Glomerular visceral epithelial cell (primary cell): Measurements from ENCODE around the gene SLC25A10.
"Not testable (repeated sequence)": the region's sequence is repeated elsewhere in the genome, so short reads cannot be mapped to it uniquely, and the experiment has no call there.

Source experiments
- DNase-seq: peaks from one replicate; pipeline ENCODE4 v3.0.0-alpha.2; 2016; ENCODE audit errors: extremely low spot score

SLC25A10 gene

DNA sequence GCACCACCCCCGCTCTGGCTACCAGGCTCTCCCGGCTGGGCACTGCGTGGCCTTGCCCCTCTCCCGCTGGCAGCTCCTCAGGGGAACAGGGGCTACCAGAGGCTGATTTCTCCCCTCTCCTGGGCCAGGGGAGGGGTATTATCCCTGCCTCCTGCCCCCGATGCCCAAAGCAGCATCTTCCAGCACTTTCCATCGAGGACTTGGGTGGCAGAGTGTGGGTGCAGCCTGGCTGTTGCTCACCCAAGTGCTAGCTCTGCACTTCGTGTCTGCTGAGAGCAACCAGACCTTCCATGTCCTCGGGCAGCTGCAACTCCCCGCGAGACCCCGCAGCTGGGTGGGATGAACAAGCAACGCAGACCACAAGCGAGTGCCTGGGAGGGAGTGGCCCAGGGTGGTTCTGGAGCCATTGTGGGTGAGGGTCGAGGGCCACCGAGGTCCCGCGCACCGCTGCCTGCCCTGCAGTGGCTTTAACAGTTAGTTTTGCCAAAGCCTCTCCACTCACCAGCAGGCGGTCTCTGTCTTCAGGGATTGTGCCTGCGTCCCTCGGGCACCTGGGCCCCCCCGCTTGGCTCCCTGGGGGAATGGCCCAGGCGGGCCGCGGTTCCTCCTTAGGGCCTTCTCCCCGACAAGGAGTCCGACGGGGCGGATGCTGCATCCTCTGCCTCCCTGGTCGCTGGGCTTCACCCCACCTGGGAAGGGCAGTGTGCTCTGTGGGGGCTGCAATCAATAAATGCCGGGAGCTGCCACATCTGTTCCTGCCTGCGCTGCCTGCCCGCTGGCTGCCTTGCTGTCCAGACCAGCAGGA, 8.4 kb downstream of the SLC25A10 start:
- DNase-seq = no peak

DNA sequence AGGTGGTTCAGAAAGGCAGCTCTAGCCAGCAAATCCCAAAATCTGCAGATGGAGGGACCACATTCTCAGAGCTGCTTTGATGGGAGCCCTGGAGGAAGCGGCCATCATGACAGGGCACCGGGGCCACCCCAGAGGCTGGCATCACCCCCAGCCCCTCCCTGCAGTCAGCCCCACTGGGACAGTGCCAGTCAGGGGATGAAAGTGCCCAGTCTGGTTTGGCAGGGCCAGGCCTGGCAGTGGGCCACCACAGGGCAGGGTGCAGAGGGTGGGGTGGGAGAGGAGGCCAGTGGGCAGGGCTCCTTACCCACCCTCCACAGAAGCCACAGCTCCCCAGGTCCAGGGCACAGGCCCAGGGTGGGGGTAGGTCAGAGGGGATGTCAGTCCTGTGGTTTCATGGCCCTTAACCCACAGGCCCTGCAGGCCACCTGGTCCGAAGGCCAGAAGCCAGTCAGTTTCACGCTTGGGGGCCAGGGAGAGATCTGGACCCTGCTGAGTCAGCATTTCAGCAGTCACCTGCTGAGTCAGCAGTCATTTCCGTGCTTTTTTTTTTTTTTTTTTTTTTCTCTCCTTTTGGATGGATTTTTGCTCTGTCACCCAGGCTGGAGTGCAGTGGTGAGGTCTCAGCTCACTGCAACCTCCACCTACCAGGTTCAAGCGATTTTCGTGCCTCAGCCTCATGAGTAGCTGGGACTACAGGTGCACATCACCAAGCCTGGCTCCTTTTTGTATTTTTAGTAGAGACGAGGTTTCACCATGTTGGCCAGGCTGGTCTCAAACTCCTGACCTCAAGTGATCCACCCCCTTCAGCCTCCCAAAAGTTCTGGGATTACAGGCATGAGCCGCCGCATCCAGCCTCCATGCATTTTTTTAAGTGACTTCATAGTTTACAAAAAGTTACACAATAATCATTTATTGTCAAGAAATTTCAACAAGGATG, 10.4 kb downstream of the SLC25A10 start:
- DNase-seq = peak; percentile 87

DNA sequence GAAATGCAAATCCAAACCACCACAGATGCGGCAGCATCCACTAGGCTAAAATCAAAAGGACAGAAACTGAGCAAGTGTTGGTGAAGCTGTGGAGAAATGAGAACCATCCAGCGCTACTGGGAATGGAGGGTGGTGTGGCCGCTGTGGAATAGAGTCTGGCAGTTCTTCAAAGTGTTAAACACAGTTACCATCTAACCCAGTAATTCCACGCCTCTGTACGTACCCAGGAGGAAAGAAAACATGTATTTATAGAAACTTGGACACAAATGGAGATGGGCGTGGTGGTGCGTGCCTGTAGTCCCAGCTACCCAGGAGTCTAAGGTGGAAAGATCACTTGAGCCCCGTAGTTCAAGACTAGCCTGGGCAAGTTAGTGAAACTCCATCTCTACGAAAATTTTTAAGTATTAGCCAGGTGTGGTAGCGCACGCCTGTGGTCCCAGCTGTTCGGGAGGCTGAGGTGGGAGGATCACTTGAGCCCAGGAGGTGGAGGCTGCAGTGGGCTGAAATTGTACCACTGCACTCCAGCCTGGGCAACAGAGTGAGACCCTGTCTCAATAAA, 11.6 kb downstream of the SLC25A10 start:
- DNase-seq = no peak

DNA sequence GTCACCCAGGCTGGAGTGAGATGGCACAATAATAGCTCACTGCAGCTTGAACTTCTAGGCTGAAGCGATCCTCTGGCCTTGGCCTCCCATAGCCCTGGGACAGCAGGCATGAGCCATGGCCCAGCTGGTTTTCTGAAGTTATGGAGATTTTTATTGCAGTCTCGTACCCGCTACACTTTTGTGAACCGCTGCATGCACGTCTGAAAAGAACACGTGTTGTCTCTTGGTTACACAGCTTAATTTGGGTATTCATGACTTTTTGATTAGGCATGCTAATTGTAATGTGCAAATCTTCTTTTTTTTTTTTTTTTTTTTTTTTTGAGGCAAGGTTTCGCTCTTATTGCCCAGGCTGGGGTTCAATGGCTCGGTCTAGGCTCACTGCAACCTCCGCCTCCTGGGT, 13.4 kb downstream of the SLC25A10 start:
- no peak for DNase-seq

DNA sequence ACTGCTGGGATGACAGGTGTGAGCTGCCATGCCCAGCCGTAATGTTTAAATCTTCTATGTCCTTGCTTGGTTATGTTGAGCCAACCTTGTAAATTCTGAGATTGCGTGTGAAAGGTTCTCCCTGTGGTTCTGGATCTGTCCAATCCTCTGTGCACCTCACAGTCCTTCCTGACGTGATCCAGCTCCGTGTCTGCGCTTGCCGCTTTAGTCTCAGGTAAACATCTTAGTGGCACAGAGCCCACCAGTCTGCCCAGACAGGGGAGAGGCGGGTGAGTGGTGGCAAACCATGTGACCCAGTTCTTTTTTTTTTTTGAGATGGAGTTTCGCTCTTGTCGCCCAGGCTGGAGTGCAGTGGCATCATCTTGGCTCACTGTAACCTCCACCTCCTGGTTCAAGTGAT, 13.9 kb downstream of the SLC25A10 start:
- DNase-seq = no peak

DNA sequence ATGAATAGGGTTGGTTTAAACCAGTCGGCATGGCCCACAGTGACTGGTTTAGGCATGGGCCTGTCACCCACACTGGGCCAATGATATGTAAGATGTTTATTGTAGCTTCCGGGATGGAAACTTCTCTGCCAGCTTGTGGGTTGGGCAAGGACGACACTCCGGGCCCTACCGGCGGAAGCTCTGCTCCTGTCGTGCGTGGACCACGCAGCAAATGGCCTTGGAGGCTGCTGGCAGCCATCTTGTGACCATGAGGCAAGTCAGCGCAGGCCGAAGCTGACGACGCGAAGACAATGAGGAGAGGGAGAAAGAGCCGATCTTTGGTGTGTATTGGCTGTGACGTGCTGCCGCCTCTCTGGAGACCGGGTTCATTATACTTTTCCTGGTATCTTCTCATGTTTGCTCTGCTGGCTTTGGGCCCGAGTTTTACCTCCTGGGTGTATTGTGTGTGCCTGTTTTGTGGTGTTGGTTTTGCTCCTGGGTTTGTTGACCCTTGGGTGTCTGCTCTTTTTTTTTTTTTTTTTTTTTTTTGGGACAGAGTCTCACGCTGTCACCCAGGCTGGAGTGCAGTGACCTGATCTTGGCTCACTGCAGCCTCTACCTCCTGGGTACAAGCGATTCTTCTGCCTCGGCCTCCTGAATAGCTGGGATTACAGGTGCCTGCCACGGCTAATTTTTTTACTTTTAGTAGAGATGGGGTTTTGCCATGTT, 15.4 kb downstream of the SLC25A10 start:
- DNase-seq = no peak

DNA sequence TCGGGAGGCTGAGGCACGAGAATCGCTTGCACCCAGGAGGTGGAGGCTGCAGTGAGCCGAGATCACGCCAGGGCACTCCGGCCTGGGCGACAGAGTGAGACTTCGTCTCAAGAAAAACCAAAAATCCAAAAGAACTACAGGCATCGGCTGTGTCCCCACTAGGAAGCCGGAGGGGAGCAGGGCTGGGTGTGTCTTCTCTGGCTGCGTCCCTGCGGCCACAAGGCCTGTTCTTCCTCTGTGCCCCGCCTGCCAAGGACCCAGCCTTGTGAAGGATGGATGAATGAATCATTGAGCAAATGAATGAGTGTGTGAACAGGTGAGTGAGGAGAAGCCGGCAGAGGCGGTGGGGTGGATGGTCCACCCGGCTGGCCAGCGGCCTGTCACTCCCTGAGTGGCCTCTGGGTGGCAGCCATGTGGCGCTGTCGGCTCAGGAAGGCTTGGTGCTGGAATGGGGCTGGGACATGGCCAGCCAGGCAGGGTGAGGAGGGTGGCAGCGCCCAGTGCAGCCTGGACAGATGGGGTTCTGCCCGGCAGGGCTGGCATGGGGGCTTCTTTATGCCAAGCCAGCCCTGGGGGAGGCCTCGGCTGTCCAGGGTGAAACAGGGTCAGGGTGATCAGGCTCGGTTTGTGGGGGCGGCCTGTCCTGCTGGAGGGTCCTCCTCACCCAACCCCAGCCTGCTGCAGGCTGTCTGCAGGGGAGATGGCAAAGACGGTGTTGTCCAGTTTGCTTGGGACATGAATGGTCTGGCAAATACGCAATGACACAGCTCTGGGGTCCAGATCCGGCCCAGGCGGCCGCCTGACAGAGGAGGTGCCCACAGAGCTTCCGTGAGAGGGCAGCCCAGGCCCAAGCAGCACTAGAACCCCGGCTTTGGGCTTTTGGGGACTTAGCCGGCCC, 21.7 kb downstream of the SLC25A10 start:
- DNase-seq = peak; percentile 80

DNA sequence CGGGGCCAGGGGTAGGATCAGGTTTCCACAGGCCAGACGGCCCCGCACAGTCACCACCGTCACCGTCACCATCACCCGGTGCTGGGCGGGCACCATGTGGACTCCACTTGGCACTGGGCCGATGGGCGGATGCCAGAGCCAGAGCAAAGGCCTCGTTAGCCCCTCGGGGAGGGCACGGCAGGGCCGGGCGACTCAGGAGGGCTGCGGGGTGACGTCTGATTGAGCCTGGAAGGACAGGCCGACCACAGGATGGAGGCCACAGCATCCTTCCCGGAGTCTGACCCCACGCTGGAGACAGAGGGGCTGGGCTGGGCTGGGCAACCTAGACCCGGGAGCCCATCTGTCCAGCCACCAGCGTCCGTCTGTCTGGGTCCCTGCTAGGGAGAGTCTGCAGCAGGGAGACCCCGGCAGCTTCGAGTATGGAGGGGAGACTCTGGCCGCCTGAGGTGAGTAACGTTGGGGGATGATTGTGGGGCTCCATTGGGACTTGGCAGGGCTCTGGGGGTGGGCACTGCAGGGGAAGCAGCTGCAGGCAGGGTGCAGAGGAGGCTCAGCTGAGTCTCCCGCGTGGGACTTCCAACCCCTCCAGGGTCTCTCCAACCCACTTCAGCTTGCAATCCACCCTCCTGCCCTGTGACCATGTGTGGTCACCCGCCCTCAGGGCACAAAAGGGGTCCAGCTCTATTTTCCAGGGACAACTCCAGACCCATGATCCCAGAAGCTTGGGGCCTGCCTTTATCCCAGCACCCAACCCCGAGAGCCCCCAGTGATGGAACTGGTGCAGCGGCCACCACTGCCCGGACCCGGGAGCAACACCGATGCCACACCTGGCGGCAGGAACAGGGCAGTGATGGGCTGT, 22.6 kb downstream of the SLC25A10 start:
- no peak for DNase-seq

DNA sequence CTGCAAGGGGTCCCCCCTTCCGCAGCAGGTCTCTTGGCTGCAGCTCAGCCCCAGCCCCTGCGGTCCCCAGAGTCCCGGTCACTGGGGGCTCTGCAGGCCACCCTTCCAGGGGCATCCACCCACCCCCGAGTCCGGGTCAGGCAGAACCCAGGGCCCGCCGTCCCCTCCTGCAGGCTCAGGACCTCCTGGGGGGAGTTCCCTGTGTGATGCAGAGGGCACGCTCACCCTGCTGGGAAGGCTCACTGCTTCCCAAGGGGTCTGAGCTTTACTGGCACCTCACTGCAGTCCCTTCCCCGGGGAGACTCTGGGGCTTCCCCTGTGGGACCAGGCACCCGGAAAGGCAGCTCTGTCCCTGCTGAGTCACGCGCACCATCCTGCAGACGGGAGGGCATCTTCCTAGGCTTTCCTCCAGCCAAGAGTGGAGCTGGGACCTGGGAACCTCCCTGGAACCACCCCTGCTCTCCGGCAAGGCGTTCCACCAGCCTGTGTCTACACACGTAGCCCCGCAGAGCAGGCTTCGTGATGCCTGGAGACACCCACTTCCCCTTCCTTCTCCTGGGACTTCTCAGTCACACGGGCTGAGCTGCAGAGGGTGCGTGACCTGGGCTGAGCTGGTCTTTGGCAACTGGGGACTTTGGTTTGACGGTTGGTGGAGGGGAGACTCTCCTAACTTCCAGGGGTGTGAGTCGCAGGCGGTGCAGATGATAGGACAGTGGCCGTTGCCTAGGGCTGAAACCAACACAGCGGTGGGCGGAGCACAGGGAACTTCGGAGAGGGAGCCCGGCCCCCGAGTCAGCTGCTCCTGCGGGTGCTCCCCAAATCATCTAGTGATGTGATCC, 23.4 kb downstream of the SLC25A10 start:
- peak; percentile 80 for DNase-seq

DNA sequence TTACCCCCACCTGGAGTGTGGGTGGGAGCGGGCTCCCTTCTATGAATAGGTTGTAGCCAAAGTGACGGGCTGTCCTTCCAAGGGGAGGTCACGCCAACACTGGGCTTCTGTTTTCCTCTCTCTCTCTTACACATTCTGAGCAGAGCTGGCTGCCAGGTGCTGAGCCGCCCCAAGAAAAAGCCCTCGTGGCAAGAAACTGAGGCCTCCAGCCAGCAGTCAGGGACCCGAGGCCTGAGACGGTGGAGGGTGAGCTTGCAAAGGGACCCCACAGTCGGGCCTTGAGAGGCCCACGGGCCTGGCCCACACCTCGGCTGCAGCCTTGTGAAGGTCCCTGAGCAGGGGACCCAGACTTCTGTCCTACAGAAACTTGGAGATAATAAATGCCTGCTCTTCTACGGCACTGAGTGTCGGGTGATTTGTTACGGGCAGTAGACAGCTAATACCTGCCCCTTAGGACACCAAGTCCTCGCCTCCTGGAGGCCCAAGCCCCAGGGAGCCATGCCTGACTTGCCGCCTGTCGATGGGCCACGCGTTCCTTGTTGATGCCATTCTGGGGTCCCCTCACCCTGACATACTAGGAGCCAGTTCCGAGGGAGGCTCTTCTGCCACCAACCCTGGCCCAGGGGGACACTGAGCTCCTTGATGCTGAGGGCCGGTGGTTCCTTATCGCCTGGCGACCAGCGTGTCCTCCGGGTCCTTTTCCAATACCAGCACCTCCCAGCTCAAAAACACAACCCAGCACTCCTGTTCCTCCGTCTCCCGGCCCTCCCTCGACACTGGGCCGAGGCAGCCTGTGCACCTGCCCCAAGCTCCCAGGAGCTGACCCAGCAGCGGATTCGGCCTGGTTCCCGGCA, 26.1 kb downstream of the SLC25A10 start:
- no peak for DNase-seq

DNA sequence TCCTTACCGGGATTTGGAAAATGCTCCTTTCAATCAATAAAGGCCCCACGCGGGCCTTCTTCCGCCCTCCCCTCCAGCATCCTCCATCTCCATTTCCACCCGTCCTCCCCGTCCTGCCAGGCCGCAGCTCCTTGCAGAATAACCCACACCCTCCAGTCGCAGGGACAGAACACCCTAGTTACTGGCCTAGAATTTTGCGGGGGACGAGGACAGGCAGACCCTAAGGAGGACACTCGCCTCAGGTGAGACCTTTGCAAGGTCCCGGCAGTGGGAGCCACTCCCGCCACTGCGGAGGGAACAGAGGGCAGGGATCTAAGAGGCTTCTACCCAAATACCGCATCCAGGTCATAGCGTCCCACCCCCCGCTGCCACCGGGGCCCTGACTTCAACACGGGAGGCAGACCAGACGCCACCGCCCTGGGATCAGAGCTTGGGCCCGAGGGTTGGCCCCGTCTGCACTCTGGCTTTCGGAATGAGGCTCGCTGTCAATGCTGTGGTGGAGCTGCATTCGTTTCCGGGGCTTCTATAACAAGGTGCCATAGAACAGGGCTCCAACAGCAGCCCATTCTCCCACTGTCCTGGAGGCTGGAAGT, 26.8 kb downstream of the SLC25A10 start:
- DNase-seq = no peak

DNA sequence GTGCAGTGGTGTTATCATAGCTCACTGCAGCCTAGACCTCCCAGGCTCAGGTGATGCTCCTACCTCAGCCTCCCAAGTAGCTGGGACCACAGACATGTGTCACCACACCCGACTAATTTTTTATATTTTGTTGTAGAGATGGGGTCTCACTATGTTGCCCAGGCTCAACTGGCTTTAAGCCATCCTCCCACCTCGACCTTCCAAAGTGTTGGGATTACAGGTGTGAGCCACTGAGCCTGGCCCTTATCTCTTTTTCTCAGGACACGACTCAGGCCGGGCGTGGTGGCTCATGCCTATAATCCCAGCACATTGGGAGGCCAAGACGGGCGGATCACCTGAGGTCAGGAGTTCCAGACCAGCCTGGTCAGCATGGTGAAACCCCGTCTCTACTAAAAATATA, 27.5 kb downstream of the SLC25A10 start:
- not testable (repeated sequence) for DNase-seq

DNA sequence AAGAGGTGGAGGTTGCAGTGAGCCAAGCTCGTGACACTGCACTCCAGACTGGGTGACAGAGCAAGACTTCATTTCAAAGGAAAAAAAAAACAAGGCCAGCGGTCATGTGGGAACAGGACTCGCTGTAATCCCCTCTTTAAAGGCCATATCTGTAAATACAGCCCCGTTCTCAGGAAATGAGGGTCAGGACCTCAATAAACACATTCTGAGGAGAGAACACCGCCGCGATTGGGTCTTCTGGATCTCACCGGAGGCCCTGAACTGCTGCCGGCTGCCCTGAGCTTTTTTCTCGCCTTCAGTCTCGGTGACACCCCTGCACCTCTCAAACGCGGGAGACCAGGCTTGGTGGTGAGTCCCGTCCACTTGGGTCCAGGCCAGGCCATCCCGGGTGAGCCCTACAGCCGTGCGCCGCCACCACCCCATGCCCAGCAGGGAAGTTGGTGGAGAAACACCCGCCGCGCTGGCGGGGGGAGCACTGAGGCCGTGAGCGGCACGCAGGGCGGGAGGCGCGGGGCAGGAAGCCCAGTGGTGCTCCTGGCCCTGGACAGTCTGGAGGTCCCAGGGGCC, 28.4 kb downstream of the SLC25A10 start:
- no peak for DNase-seq

DNA sequence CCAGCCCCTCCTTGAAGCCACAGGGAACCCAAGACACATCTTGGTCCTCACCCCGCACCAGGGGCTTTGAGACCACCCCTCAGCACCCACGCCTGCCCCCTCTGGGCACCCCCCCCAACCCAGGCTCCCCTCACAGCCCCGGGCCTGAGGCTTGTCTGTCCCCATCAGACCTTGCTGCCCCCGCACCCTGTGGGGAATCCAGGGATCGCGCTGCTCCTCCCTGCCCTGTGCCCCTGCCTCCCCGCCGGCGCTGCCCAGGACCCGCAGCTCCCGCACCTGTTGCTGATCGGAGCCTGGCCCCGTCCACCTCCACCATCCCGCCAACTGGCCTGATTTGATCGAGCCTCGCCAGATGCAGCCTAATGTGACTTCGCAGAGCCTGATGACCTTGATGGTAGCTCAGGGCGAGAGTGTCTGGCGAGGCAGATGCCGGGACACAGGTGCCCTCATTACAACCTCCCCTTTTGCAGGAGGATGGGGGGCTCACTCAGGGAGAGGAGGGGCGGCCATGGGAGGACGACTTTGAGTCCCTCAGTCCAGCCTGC, 29.0 kb downstream of the SLC25A10 start:
- no peak for DNase-seq

DNA sequence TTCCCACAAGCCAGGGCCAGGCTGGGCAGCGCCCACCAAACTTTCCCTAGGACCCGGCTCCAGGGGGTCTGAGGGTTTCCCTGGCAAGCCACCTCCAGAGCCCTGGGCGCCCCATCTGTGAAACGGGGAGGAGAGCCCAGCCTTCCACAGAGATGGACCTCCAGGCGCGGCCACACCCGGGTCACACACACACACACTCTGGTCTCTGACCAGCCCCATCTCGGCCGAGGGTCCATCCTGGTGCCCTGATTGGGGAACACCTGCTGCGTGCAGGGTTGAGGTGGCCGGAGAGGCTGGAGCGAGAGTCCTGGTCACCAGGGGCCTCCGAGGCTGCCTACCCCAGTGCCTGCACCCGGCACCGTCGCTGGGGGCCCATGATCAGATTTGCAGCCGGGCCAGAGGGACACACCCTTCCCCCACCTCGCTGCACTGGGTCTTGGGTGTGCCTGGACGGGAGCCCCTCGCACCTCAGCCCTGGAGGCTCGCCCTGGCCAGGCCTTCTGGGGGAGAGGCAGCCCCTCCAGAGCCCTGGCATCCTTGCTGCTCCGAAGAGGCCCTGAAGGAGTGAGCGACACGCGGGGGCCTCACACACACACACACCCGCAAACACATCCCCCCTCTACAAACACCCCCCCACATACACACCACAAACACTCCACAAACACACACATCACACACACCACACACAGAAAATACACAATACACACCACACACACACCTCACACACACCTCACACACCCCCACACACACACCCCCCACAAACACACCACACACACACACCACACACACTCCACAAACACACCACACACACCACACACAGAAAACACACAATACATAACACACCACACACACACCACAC, 29.7 kb downstream of the SLC25A10 start:
- no peak for DNase-seq
